HEK293 (cell line): ENCODE data around the gene ACOX2.
A peak's percentile ranks its signal among the peaks of the same experiment; 100 is the strongest.

Experiments used
- CTCF ChIA-PET: fragments of 350-600 bp; formaldehyde crosslinking; extraction: SDS; loops from one replicate; lab custom pipeline; 2021; ENCODE audit warnings: antibody characterized with exemption; lab: Yijun Ruan, JAX
- POLR2A ChIA-PET: fragments of 300-600 bp; formaldehyde crosslinking; extraction: SDS; loops from one replicate; lab custom pipeline; 2020; ENCODE audit warnings: antibody characterized with exemption, inconsistent platforms; lab: Yijun Ruan, JAX
- H3K27ac ChIP-seq: fragments of 200-500 bp; sonication (Bioruptor generic); 2 replicates; pipeline ENCODE4 v1.5.1; 2014; ENCODE audit warnings: low read depth, low read length, control low read depth, inconsistent platforms; ENCODE audit errors: extremely low read depth
- H3K36me3 ChIP-seq, 2 experiments: fragments of 200-500 bp in 1 of 2; sonication (Bioruptor generic) in 1 of 2; 1 replicate in 1 of 2; 2 replicates in 1 of 2; pipeline ENCODE4 v1.5.1; 2014 to 2017; ENCODE audit warnings: inconsistent platforms in 2 of 2, low read length in 2 of 2; ENCODE audit not compliant: control insufficient read depth in 2 of 2, insufficient read depth in 1 of 2
- H3K4me1 ChIP-seq: fragments of 200-500 bp; sonication (Bioruptor generic); 2 replicates; pipeline ENCODE4 v1.5.1; 2014; ENCODE audit warnings: mild to moderate bottlenecking, low read length, inconsistent platforms; ENCODE audit not compliant: control insufficient read depth, insufficient read depth
- H3K4me3 ChIP-seq: 2 replicates; pipeline ENCODE4 v1.5.1; 2011; ENCODE audit warnings: low read depth, mild to moderate bottlenecking, control low read depth, low read length, moderate library complexity
- H3K9me3 ChIP-seq: fragments of 200-500 bp; sonication (Bioruptor generic); 2 replicates; pipeline ENCODE4 v1.5.1; 2014; ENCODE audit warnings: low read depth, low read length, inconsistent platforms; ENCODE audit not compliant: control insufficient read depth, insufficient read depth
- ATF2 ChIP-seq: fragments of 450-650 bp; formaldehyde crosslinking; IDR thresholded peaks from 2 replicates; pipeline ENCODE4 v1.5.1; 2016; ENCODE audit warnings: missing biosample characterization, missing genetic modification characterization, low read depth
- HOXC10 ChIP-seq: sonication (generic); formaldehyde crosslinking; IDR thresholded peaks from 2 replicates; pipeline ENCODE4 v1.8.1; 2023; ENCODE audit warnings: mild to moderate bottlenecking, missing genetic modification reagents
- KLF1 ChIP-seq: fragments of 450-650 bp; formaldehyde crosslinking; IDR thresholded peaks from 2 replicates; pipeline ENCODE4 v1.5.1; 2016; ENCODE audit warnings: missing biosample characterization, missing genetic modification characterization
- SCRT2 ChIP-seq: fragments of 450-650 bp; formaldehyde crosslinking; IDR thresholded peaks from 2 replicates; pipeline ENCODE4 v1.5.1; 2016; ENCODE audit warnings: missing biosample characterization, missing genetic modification characterization
- TCF7L2 ChIP-seq: IDR thresholded peaks from 2 replicates; pipeline ENCODE4 v1.6.1; 2011; ENCODE audit warnings: low read depth, mild to moderate bottlenecking, inconsistent platforms, low read length, moderate library complexity, borderline replicate concordance
- TRIM28 ChIP-seq: IDR thresholded peaks from 2 replicates; pipeline ENCODE4 v1.6.1; 2011; ENCODE audit warnings: low read length, control low read depth, borderline replicate concordance
- YY1 ChIP-seq: fragments of 450-650 bp; formaldehyde crosslinking; IDR thresholded peaks from 2 replicates; pipeline ENCODE4 v1.5.1; 2018; ENCODE audit warnings: missing biosample characterization, missing genetic modification characterization
- ZBTB20 ChIP-seq: fragments of 450-650 bp; formaldehyde crosslinking; IDR thresholded peaks from 2 replicates; pipeline ENCODE4 v1.5.1; 2016; ENCODE audit warnings: missing biosample characterization, missing genetic modification characterization
- ZBTB6 ChIP-seq: fragments of 450-650 bp; formaldehyde crosslinking; IDR thresholded peaks from 2 replicates; pipeline ENCODE4 v1.5.1; 2017; ENCODE audit warnings: missing biosample characterization, missing genetic modification characterization
- ZBTB8A ChIP-seq: fragments of 450-650 bp; formaldehyde crosslinking; IDR thresholded peaks from 2 replicates; pipeline ENCODE4 v1.5.1; 2016; ENCODE audit warnings: missing biosample characterization, missing genetic modification characterization
- ZIC2 ChIP-seq: fragments of 450-650 bp; formaldehyde crosslinking; IDR thresholded peaks from 2 replicates; pipeline ENCODE4 v1.5.1; 2016; ENCODE audit warnings: missing biosample characterization, missing genetic modification characterization
- ZNF169 ChIP-seq: fragments of 450-650 bp; formaldehyde crosslinking; IDR thresholded peaks from 2 replicates; pipeline ENCODE4 v1.5.1; 2016; ENCODE audit warnings: missing biosample characterization, missing genetic modification characterization
- ZNF184 ChIP-seq: fragments of 450-650 bp; IDR thresholded peaks from 2 replicates; pipeline ENCODE4 v1.5.1; 2018; ENCODE audit warnings: missing biosample characterization, mild to moderate bottlenecking, missing genetic modification characterization
- ZNF2 ChIP-seq: fragments of 450-650 bp; formaldehyde crosslinking; IDR thresholded peaks from 2 replicates; pipeline ENCODE4 v1.5.1; 2016; ENCODE audit warnings: missing biosample characterization, missing genetic modification characterization
- ZNF211 ChIP-seq: fragments of 450-650 bp; formaldehyde crosslinking; IDR thresholded peaks from 2 replicates; pipeline ENCODE4 v1.5.1; 2016; ENCODE audit warnings: low read depth, missing biosample characterization, missing genetic modification characterization
- ZNF248 ChIP-seq: fragments of 450-650 bp; formaldehyde crosslinking; IDR thresholded peaks from 2 replicates; pipeline ENCODE4 v1.5.1; 2017; ENCODE audit warnings: missing biosample characterization, missing genetic modification characterization
- ZNF341 ChIP-seq: fragments of 450-650 bp; formaldehyde crosslinking; IDR thresholded peaks from 2 replicates; pipeline ENCODE4; 2016; ENCODE audit warnings: low read depth, missing biosample characterization, missing genetic modification characterization
- ZNF398 ChIP-seq: fragments of 450-650 bp; formaldehyde crosslinking; IDR thresholded peaks from 2 replicates; pipeline ENCODE4 v1.5.1; 2017; ENCODE audit warnings: missing biosample characterization, missing genetic modification characterization
- ZNF510 ChIP-seq: fragments of 450-650 bp; formaldehyde crosslinking; IDR thresholded peaks from 2 replicates; pipeline ENCODE4 v1.5.1; 2018; ENCODE audit warnings: mild to moderate bottlenecking, missing genetic modification characterization, missing biosample characterization; ENCODE audit not compliant: insufficient replicate concordance
- ZNF561 ChIP-seq: fragments of 450-650 bp; IDR thresholded peaks from 2 replicates; pipeline ENCODE4 v1.5.1; 2018; ENCODE audit warnings: missing biosample characterization, missing genetic modification characterization, borderline replicate concordance
- ZNF791 ChIP-seq: fragments of 450-650 bp; formaldehyde crosslinking; IDR thresholded peaks from 2 replicates; pipeline ENCODE4 v1.5.1; 2016; ENCODE audit warnings: missing biosample characterization, missing genetic modification characterization
- TF ChIP-seq, protein P1 (sequence below): fragments of 450-650 bp; formaldehyde crosslinking; IDR thresholded peaks from 2 replicates; pipeline ENCODE4 v1.5.1; 2016; ENCODE audit warnings: missing biosample characterization, missing genetic modification characterization

ACOX2 gene

GRCh38 chr3:58463181-58463941, 73.6 kb downstream of the ACOX2 start (continued):
- TF ChIP-seq ZNF398 (tag by site-specific recombination) (peak; percentile 35; the same call in 1 of the 2 replicates), ZNF248 (no peak), HOXC10 (CRISPR knock-in tag) (no peak), ZNF791 (tag by site-specific recombination) (no peak), ZBTB6 (tag by site-specific recombination) (no peak), TCF7L2 (no peak), ZNF561 (peak; percentile 79; the same call in 1 of the 2 replicates), ZNF184 (tag by site-specific recombination) (peak; percentile 77; the same call in 1 of the 2 replicates)
- TF ChIP-seq, protein P1, sequence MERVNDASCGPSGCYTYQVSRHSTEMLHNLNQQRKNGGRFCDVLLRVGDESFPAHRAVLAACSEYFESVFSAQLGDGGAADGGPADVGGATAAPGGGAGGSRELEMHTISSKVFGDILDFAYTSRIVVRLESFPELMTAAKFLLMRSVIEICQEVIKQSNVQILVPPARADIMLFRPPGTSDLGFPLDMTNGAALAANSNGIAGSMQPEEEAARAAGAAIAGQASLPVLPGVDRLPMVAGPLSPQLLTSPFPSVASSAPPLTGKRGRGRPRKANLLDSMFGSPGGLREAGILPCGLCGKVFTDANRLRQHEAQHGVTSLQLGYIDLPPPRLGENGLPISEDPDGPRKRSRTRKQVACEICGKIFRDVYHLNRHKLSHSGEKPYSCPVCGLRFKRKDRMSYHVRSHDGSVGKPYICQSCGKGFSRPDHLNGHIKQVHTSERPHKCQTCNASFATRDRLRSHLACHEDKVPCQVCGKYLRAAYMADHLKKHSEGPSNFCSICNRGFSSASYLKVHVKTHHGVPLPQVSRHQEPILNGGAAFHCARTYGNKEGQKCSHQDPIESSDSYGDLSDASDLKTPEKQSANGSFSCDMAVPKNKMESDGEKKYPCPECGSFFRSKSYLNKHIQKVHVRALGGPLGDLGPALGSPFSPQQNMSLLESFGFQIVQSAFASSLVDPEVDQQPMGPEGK, result peak; percentile 7; the same call in 1 of the 2 replicates

- POLR2A ChIA-PET, result no interaction called here
- TF ChIP-seq ZBTB8A, result peak; percentile 41
- TF ChIP-seq ZBTB20, result peak; percentile 23; the same call in 1 of the 2 replicates
- 0 out of 2 replicates have a peak, but pooled peaks have one; percentile 22 for TF ChIP-seq ZIC2 (tag by site-specific recombination)
- peak; percentile 74 for TF ChIP-seq YY1 (tag by site-specific recombination)
- no peak for TF ChIP-seq ZNF510 (tag by site-specific recombination)
- no peak for TF ChIP-seq TRIM28
- TF ChIP-seq, all 188 proteins: peak for 4
- Histone ChIP-seq H3K27ac (peak overlapping the region; percentile 67), H3K4me3 (no peak overlapping the region), H3K9me3 (no peaks in the 10 kb centered on the region), H3K36me3 (no peaks in the 10 kb centered on the region), H3K4me1 (no peaks in the 10 kb centered on the region; the same call in 1 of the 2 replicates)
- CTCF ChIA-PET, result no interaction called here
Observed at GRCh38 chr3:58462829-58463180, 74.2 kb downstream of the ACOX2 start.

- no peak overlapping the region for H3K4me3 ChIP-seq
- CTCF ChIA-PET, result interaction anchor here (0.9 kb wide), 1 partner anchor 153 kb away, joined by 3 read pairs; the partner anchor contains the start of genes HTD2 and RPP14
- POLR2A ChIA-PET, result no interaction called here
Observed at GRCh38 chr3:58459160-58459559, 77.8 kb downstream of the ACOX2 start.

More at GRCh38 chr3:58459160-58459559, 77.8 kb downstream of the ACOX2 start:
- Histone ChIP-seq H3K4me1 (no peaks in the 10 kb centered on the region; the same call in 1 of the 2 replicates), H3K36me3 (no peaks in the 10 kb centered on the region), H3K9me3 (no peaks in the 10 kb centered on the region), H3K27ac (no peak overlapping the region)
- no peak for TF ChIP-seq ZNF211 (tag by site-specific recombination)
- TF ChIP-seq ZNF2, result no peak
- TF ChIP-seq ZNF341 (tag by site-specific recombination), result no peak
- no peak for TF ChIP-seq ZNF169 (tag by site-specific recombination)
- no peak for TF ChIP-seq ATF2 (tag by site-specific recombination)
- no peak for TF ChIP-seq KLF1 (tag by site-specific recombination)
- no peak for TF ChIP-seq SCRT2 (tag by site-specific recombination)
- no peak for TF ChIP-seq ZBTB6 (tag by site-specific recombination)
